GM23248 (cell line): Measurements from ENCODE around the gene SCML1. TPM values are rescaled to one million over a fixed set of nuclear protein-coding genes. Genes with fewer than 3 reads are reported as not detected.

Experiments
- DNase-seq: peaks from one replicate; pipeline ENCODE4 v3.0.0-alpha.2; 2015
- H2AFZ ChIP-seq: fragments of 200-600 bp; sonication (generic); 2 replicates; pipeline ENCODE4 v1.6.1; 2016; ENCODE audit warnings: antibody characterized with exemption
- H3F3A ChIP-seq: fragments of 200-600 bp; sonication (generic); 2 replicates; pipeline ENCODE4 v1.6.1; 2016; ENCODE audit warnings: mild to moderate bottlenecking, antibody characterized with exemption, mixed run types; ENCODE audit not compliant: insufficient read depth
- H3K27ac ChIP-seq: fragments of 200-600 bp; sonication (generic); 2 replicates; pipeline ENCODE4 v1.5.1; 2016; ENCODE audit warnings: mild to moderate bottlenecking
- H3K27me3 ChIP-seq: fragments of 200-600 bp; sonication (generic); replicated peaks from 2 replicates; pipeline ENCODE4 v1.6.1; 2016; ENCODE audit warnings: mild to moderate bottlenecking; ENCODE audit not compliant: insufficient read depth
- H3K36me3 ChIP-seq: fragments of 200-600 bp; sonication (generic); 2 replicates; pipeline ENCODE4 v1.6.1; 2016; ENCODE audit warnings: low read depth, mild to moderate bottlenecking
- H3K4me1 ChIP-seq: fragments of 200-600 bp; sonication (generic); 2 replicates; pipeline ENCODE4 v1.6.1; 2016; ENCODE audit warnings: mild to moderate bottlenecking; ENCODE audit not compliant: insufficient read depth
- H3K4me2 ChIP-seq: fragments of 200-600 bp; sonication (generic); one replicate; pipeline ENCODE4 v1.6.1; 2016; ENCODE audit warnings: mild to moderate bottlenecking; ENCODE audit not compliant: unreplicated experiment
- H3K4me3 ChIP-seq: fragments of 200-600 bp; sonication (generic); 2 replicates; pipeline ENCODE4 v1.5.1; 2016; ENCODE audit warnings: mild to moderate bottlenecking
- H3K79me2 ChIP-seq: fragments of 200-600 bp; sonication (generic); 2 replicates; pipeline ENCODE4 v1.6.1; 2016; ENCODE audit warnings: mild to moderate bottlenecking; ENCODE audit not compliant: insufficient read depth
- H3K9ac ChIP-seq: fragments of 200-600 bp; sonication (generic); 2 replicates; pipeline ENCODE4 v1.6.1; 2016; ENCODE audit warnings: mild to moderate bottlenecking
- H3K9me2 ChIP-seq: fragments of 200-600 bp; sonication (generic); 2 replicates; pipeline ENCODE4 v1.6.1; 2016; ENCODE audit warnings: mixed run types, mild to moderate bottlenecking, moderate library complexity; ENCODE audit not compliant: insufficient read depth
- H3K9me3 ChIP-seq: fragments of 200-600 bp; sonication (generic); one replicate; pipeline ENCODE4 v1.6.1; 2017; ENCODE audit warnings: low read depth
- H4K20me1 ChIP-seq: fragments of 200-600 bp; sonication (generic); 2 replicates; pipeline ENCODE4 v1.6.0; 2016; ENCODE audit not compliant: insufficient read depth
- EZH2 ChIP-seq: fragments of 200-600 bp; sonication (generic); IDR thresholded peaks from 2 replicates; pipeline ENCODE4 v1.6.1; 2018; ENCODE audit warnings: antibody characterized with exemption, mild to moderate bottlenecking; ENCODE audit not compliant: insufficient read depth, poor library complexity, severe bottlenecking
- EZH2phosphoT487 ChIP-seq: fragments of 200-600 bp; sonication (generic); IDR thresholded peaks from 2 replicates; pipeline ENCODE4 v1.6.1; 2018; ENCODE audit warnings: antibody characterized with exemption, moderate library complexity, mild to moderate bottlenecking, low read depth; ENCODE audit not compliant: insufficient read depth
- WGBS, 2 experiments: methylation state at CpG; one replicate each; pipeline ENCODE4 v1.1.6; 2015 to 2017; ENCODE audit warnings: low lambda C conversion rate in 2 of 2, low coverage in 1 of 2; ENCODE audit errors: missing lambda C conversion rate in 2 of 2; 5-methylcytosine and 5-hydroxymethylcytosine counted together
- in situ Hi-C: fragments of 300-500 bp; cut with MboI; formaldehyde crosslinking; loops from 2 replicates; pipeline ENCODE4 v1.15.0; 2020
- polyA plus RNA-seq: library from polyadenylated mRNA; unstranded; fragments of >200 nt; fragmentation: Nextera tagmentation; extraction: Ambion mirVana; gene quantifications from 2 replicates; pipeline ENCODE4 v1.2.1, GENCODE V29; 2016
- total RNA-seq: library from RNA; depleted of rRNA; stranded (reverse); fragments of >200 nt; shearing (Covaris generic); gene quantifications from 2 replicates; pipeline ENCODE4 v1.2.3, GENCODE V29; 2014

SCML1 gene
- total and polyA plus RNA-seq, 2 experiments from 2014 or later = 7.5 to 10.0 TPM

DNA sequence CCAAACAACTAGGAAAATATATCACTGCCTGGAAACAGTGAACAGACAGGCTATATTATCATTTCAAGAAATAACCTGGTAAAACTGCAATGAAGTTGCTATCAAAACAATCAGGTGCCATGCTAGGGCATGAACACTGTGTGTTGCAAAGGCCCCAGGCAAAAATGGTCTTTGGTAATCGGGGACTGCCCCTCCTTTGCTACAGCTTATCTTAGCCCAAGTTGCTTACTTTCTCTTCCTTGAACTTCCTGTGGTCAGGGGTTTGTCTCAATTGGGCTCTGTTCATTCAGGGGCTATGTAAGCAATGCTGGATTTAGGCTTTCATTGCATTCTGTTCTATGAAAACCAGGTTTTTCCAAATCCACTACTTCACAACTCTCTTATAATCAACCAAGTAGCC lies 30.4 kb downstream of the SCML1 start:
- H3K4me3 ChIP-seq = no peak overlapping the region
- no peak for DNase-seq
- no peaks in the 10 kb centered on the region for H3F3A ChIP-seq
- no peaks in the 10 kb centered on the region for H4K20me1 ChIP-seq
- H3K4me2 ChIP-seq = no peak overlapping the region
- no peak for TF ChIP-seq EZH2
- TF ChIP-seq EZH2phosphoT487 = no peak
- H3K9ac ChIP-seq = no peak overlapping the region
- H2AFZ ChIP-seq = no peak overlapping the region
- H3K9me2 ChIP-seq = no peaks in the 10 kb centered on the region
- H3K27ac ChIP-seq = no peak overlapping the region
- H3K79me2 ChIP-seq = no peaks in the 10 kb centered on the region
- H3K27me3 ChIP-seq = no peaks in the 10 kb centered on the region
- no peaks in the 10 kb centered on the region for H3K9me3 ChIP-seq
- no peaks in the 10 kb centered on the region for H3K36me3 ChIP-seq
- no peaks in the 10 kb centered on the region for H3K4me1 ChIP-seq
- WGBS, 2 experiments = 67 to 82% methylated on average over 1 of the region's 1 CpG
- in situ Hi-C loops = no loop called here

DNA sequence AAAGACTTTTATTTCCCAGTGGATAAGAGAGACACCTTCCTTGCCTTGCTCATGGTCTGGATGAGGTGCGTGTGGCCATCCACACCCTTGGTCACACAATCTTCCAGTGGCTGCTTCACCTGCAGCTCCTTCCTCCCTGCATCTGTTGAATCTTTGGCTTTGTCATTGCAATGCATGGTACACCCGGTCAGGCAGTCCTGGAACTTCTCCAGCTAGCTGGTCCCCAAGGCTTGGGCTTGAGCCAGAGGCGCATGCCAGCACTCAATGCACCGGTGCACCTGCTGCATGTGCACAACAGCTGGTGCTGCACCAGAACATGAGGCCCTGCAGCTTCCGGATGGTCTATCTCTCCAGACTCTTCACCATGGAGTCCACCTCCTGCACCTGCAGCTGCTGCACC lies 31.7 kb downstream of the SCML1 start:
- Histone ChIP-seq H3K27ac (no peak overlapping the region), H4K20me1 (no peaks in the 10 kb centered on the region), H3K9me3 (no peaks in the 10 kb centered on the region), H3K9me2 (no peaks in the 10 kb centered on the region), H3K27me3 (no peaks in the 10 kb centered on the region), H3K4me1 (no peaks in the 10 kb centered on the region), H3K9ac (no peak overlapping the region), H3K4me3 (no peak overlapping the region), H2AFZ (no peak overlapping the region), H3K79me2 (no peaks in the 10 kb centered on the region), H3F3A (no peaks in the 10 kb centered on the region), H3K36me3 (no peaks in the 10 kb centered on the region), H3K4me2 (no peak overlapping the region)
- TF ChIP-seq EZH2phosphoT487 = no peak
- no peak for TF ChIP-seq EZH2
- in situ Hi-C loops = no loop called here
- no peak for DNase-seq
- 53 to 57% methylated on average over 5 of the region's 5 CpGs for WGBS, 2 experiments

DNA sequence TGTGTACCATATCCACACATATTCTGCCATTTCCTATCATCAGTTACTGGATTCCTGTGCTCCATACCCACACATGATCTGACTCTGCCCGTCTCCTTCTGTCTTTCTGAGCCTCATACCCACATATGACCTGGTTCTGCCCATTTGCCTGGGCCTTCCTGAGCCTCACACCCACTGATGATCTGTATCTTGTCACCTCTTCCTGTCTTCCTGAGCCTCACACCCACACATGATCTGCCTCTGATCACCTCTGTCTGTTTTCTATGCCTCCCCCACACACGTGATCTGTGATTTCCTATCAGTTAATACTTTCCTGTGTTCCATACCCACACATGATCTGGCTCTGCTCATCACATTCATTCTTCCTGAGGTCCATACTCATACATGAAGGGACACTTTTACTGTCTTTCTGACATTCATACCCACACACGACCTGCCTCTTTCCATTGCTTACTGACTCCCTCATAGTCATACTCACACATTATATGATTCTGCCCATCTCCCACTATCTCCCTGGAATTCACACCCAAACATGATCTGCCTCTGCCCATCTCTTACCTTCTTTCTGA lies 32.5 kb downstream of the SCML1 start:
- no peaks in the 10 kb centered on the region for H3K79me2 ChIP-seq
- no peaks in the 10 kb centered on the region for H3K27me3 ChIP-seq
- no peak for DNase-seq
- WGBS, 2 experiments = 58 to 70% methylated on average over 3 of the region's 3 CpGs
- no peak overlapping the region for H2AFZ ChIP-seq
- in situ Hi-C loops = no loop called here
- H3K4me3 ChIP-seq = no peak overlapping the region
- no peak overlapping the region for H3K27ac ChIP-seq
- no peak overlapping the region for H3K4me2 ChIP-seq
- H3K36me3 ChIP-seq = no peaks in the 10 kb centered on the region
- no peaks in the 10 kb centered on the region for H4K20me1 ChIP-seq
- H3K9me2 ChIP-seq = no peaks in the 10 kb centered on the region
- H3K9me3 ChIP-seq = no peaks in the 10 kb centered on the region
- no peaks in the 10 kb centered on the region for H3F3A ChIP-seq
- H3K4me1 ChIP-seq = no peaks in the 10 kb centered on the region
- TF ChIP-seq EZH2 (no peak), EZH2phosphoT487 (no peak)
- no peak overlapping the region for H3K9ac ChIP-seq

DNA sequence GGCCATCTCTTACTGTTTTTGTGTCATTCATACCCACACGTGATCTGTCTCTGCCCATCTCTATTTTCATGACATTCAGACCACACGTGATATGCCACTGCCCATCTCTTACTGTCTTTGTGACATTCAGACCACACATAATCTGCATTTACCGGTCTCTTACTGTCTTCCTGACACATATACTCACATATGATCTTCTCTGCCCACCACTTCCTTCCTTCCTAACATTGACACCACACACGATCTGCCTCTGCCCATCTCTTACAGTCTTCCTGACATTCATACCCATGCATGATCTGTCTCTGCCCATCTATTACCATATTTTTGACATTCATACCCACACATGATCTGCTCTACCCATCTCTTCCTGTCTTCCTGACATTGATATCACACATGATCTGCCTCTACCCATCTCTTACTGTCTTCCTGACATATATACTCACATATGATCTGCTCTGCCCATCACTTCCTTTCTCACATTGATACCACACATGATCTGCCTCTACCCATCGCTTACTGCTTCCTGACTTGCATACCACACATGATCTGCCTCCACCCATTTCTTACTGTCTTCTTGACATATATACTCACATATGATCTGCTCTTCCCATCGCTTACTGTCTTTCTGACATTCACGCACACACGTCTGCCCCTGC lies 36.1 kb downstream of the SCML1 start:
- Histone ChIP-seq H3K9ac (no peak overlapping the region), H3K9me2 (no peaks in the 10 kb centered on the region), H2AFZ (no peak overlapping the region), H3K36me3 (no peaks in the 10 kb centered on the region), H4K20me1 (no peaks in the 10 kb centered on the region), H3K79me2 (no peaks in the 10 kb centered on the region), H3K27ac (no peak overlapping the region), H3F3A (no peaks in the 10 kb centered on the region), H3K4me1 (no peaks in the 10 kb centered on the region), H3K27me3 (no peaks in the 10 kb centered on the region), H3K4me3 (no peak overlapping the region), H3K4me2 (no peak overlapping the region), H3K9me3 (no peaks in the 10 kb centered on the region)
- TF ChIP-seq EZH2phosphoT487 (no peak), EZH2 (no peak)
- 84 to 86% methylated on average over 7 to 8 of the region's 8 CpGs for WGBS, 2 experiments
- in situ Hi-C loops = no loop called here
- no peak for DNase-seq

DNA sequence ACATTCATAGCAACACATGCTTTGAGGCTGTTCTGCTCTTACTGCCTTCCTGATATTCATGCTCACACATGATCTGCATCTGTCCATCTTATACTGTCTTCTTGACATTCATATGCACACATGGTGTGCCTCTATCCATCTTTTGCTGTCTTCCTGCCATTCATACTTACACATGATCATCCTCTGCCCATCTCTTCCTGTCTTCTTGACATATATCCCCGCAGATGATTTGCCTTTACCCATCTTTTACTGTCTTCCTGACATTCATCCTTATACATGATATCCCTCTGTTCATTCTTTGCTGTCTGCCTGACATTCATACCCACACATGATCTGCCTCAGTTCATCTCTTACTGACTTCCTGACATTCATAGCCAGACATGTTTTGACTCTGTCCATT lies 36.8 kb downstream of the SCML1 start:
- Histone ChIP-seq H2AFZ (no peak overlapping the region), H3K27ac (no peak overlapping the region), H3K4me2 (no peak overlapping the region), H3K79me2 (no peaks in the 10 kb centered on the region), H3K36me3 (no peaks in the 10 kb centered on the region), H3K4me3 (no peak overlapping the region), H4K20me1 (no peaks in the 10 kb centered on the region), H3K27me3 (no peaks in the 10 kb centered on the region), H3K4me1 (no peaks in the 10 kb centered on the region), H3K9ac (no peak overlapping the region), H3K9me3 (no peaks in the 10 kb centered on the region), H3K9me2 (no peaks in the 10 kb centered on the region), H3F3A (no peaks in the 10 kb centered on the region)
- in situ Hi-C loops = no loop called here
- no peak for TF ChIP-seq EZH2phosphoT487
- no peak for TF ChIP-seq EZH2
- DNase-seq = no peak
- WGBS, 2 experiments = 78 to 87% methylated on average over 1 of the region's 1 CpG
